Measurements from ENCODE around the gene FBN3.

The FBN3 gene

GRCh38 chr19:8088752-8089663 is 60.4 kb downstream of the FBN3 start:
- DNase-seq, result no peak

- DNase-seq, result no peak
Observed at GRCh38 chr19:8087876-8088275, 61.5 kb downstream of the FBN3 start.

- DNase-seq, result no peak
Observed at GRCh38 chr19:8086849-8087248, 62.5 kb downstream of the FBN3 start.

GRCh38 chr19:8085598-8086408 is 63.6 kb downstream of the FBN3 start:
- peak; percentile 4 for DNase-seq

- no peak for DNase-seq
Observed at GRCh38 chr19:8084152-8084551, 65.2 kb downstream of the FBN3 start.

- DNase-seq, result no peak
Observed at GRCh38 chr19:8083141-8083540, 66.3 kb downstream of the FBN3 start.

GRCh38 chr19:8081569-8082550 is 67.5 kb downstream of the FBN3 start:
- DNase-seq, result no peak

GRCh38 chr19:8080832-8081231 is 68.6 kb downstream of the FBN3 start:
- DNase-seq, result no peak

GRCh38 chr19:8079988-8080387 is 69.4 kb downstream of the FBN3 start:
- DNase-seq, result no peak

GRCh38 chr19:8075158-8076074 is 74.0 kb downstream of the FBN3 start:
- no peak for DNase-seq

- DNase-seq, result no peak
Observed at GRCh38 chr19:8074501-8074900, 74.9 kb downstream of the FBN3 start.

- no peak for DNase-seq
Observed at GRCh38 chr19:8071912-8072311, 77.5 kb downstream of the FBN3 start.

- DNase-seq, result peak; percentile 97
Observed at GRCh38 chr19:8069096-8069973, 80.1 kb downstream of the FBN3 start.

GRCh38 chr19:8065875-8066261 is 83.5 kb downstream of the FBN3 start:
- no peak for DNase-seq

GRCh38 chr19:8064911-8065874 is 84.2 kb downstream of the FBN3 start:
- no peak for DNase-seq

GRCh38 chr19:8057545-8058270 is 91.7 kb downstream of the FBN3 start:
- no peak for DNase-seq

- DNase-seq, result no peak
Observed at GRCh38 chr19:8056533-8056932, 92.9 kb downstream of the FBN3 start.

GRCh38 chr19:8054169-8054568 is 95.2 kb downstream of the FBN3 start:
- no peak for DNase-seq

GRCh38 chr19:8052464-8052859 is 96.9 kb downstream of the FBN3 start, which contains the start of gene CCL25:
TSS of gene CCL25 (plus strand) at chr19:8052760. CDS start at chr19:8053050, 290 bp downstream.
- DNase-seq, result no peak

Data from NCI-H2029 treated with DMSO at 0.1 percent for 48 hours (cell line).